ENCODE data around the gene SYT12.

SYT12 gene

GRCh38 chr11:66981976-66982578 is 40.9 kb upstream of the SYT12 start:
- Histone ChIP-seq H3K27ac (ENCODE audit: low read depth, low read length, poor library complexity, severe bottlenecking) (no peak overlapping the region), H3F3A (ENCODE audit: insufficient read depth, low read length) (no peaks in the 10 kb centered on the region), H3K79me2 (ENCODE audit: insufficient read depth, low read length) (no peaks in the 10 kb centered on the region), H3K27me3 (ENCODE audit: insufficient read depth, low read length) (peaks cover 17% of the 10 kb centered on the region; the same call in 1 of the 2 replicates), H4K20me1 (ENCODE audit: insufficient read depth, low read length) (no peaks in the 10 kb centered on the region), H3K9me2 (ENCODE audit: low read depth, low read length) (no peaks in the 10 kb centered on the region), H3K4me1 (ENCODE audit: insufficient read depth, low read length, severe bottlenecking) (no peaks in the 10 kb centered on the region), H3K4me3 (ENCODE audit: low read depth, low read length, poor library complexity, severe bottlenecking) (no peak overlapping the region), H3K4me2 (ENCODE audit: low read length) (no peak overlapping the region), H3K9ac (ENCODE audit: low read length) (no peak overlapping the region), H2AFZ (ENCODE audit: low read length) (no peak overlapping the region), H3K9me3 (ENCODE audit: low read length) (peaks cover 4% of the 10 kb centered on the region; the same call in 1 of the 2 replicates), H3K36me3 (ENCODE audit: insufficient read depth, low read length) (no peaks in the 10 kb centered on the region; the same call in 1 of the 2 replicates)
- TF ChIP-seq CTCF (IDR thresholded peaks at IDR 0.05; ENCODE audit: low read length) (no peak), EZH2 (IDR thresholded peaks at IDR 0.05; ENCODE audit: borderline replicate concordance, low read length) (no peak)

- no peak for TF ChIP-seq EZH2 (IDR thresholded peaks at IDR 0.05; ENCODE audit: borderline replicate concordance, low read length)
- no peak for TF ChIP-seq CTCF (IDR thresholded peaks at IDR 0.05; ENCODE audit: low read length)
- Histone ChIP-seq H3K27ac (ENCODE audit: low read depth, low read length, poor library complexity, severe bottlenecking) (no peak overlapping the region), H3K79me2 (ENCODE audit: insufficient read depth, low read length) (no peaks in the 10 kb centered on the region), H4K20me1 (ENCODE audit: insufficient read depth, low read length) (no peaks in the 10 kb centered on the region), H3K4me1 (ENCODE audit: insufficient read depth, low read length, severe bottlenecking) (no peaks in the 10 kb centered on the region), H3K9me2 (ENCODE audit: low read depth, low read length) (no peaks in the 10 kb centered on the region), H3K9ac (ENCODE audit: low read length) (no peak overlapping the region), H2AFZ (ENCODE audit: low read length) (no peak overlapping the region), H3K4me3 (ENCODE audit: low read depth, low read length, poor library complexity, severe bottlenecking) (no peak overlapping the region), H3K4me2 (ENCODE audit: low read length) (no peak overlapping the region), H3K36me3 (ENCODE audit: insufficient read depth, low read length) (no peaks in the 10 kb centered on the region; the same call in 1 of the 2 replicates), H3K9me3 (ENCODE audit: low read length) (peaks cover 4% of the 10 kb centered on the region; the same call in 1 of the 2 replicates), H3F3A (ENCODE audit: insufficient read depth, low read length) (no peaks in the 10 kb centered on the region), H3K27me3 (ENCODE audit: insufficient read depth, low read length) (peaks cover 17% of the 10 kb centered on the region; the same call in 1 of the 2 replicates)
Observed at GRCh38 chr11:66983275-66983924, 39.5 kb upstream of the SYT12 start.

- H3K9ac ChIP-seq (ENCODE audit: low read length), result no peak overlapping the region
- H3K36me3 ChIP-seq (ENCODE audit: insufficient read depth, low read length), result no peaks in the 10 kb centered on the region
- peaks cover 17% of the 10 kb centered on the region; the same call in 1 of the 2 replicates for H3K27me3 ChIP-seq (ENCODE audit: insufficient read depth, low read length)
- TF ChIP-seq EZH2 (IDR thresholded peaks at IDR 0.05; ENCODE audit: borderline replicate concordance, low read length), result no peak
- TF ChIP-seq CTCF (IDR thresholded peaks at IDR 0.05; ENCODE audit: low read length), result no peak
- H3K4me1 ChIP-seq (ENCODE audit: insufficient read depth, low read length, severe bottlenecking), result no peaks in the 10 kb centered on the region
- H3K9me2 ChIP-seq (ENCODE audit: low read depth, low read length), result no peaks in the 10 kb centered on the region
- H2AFZ ChIP-seq (ENCODE audit: low read length), result no peak overlapping the region
- no peaks in the 10 kb centered on the region for H3F3A ChIP-seq (ENCODE audit: insufficient read depth, low read length)
- H3K27ac ChIP-seq (ENCODE audit: low read depth, low read length, poor library complexity, severe bottlenecking), result no peak overlapping the region
- H3K79me2 ChIP-seq (ENCODE audit: insufficient read depth, low read length), result no peaks in the 10 kb centered on the region
- no peak overlapping the region for H3K4me2 ChIP-seq (ENCODE audit: low read length)
- no peaks in the 10 kb centered on the region for H4K20me1 ChIP-seq (ENCODE audit: insufficient read depth, low read length)
- H3K4me3 ChIP-seq (ENCODE audit: low read depth, low read length, poor library complexity, severe bottlenecking), result no peak overlapping the region
- no peaks in the 10 kb centered on the region for H3K9me3 ChIP-seq (ENCODE audit: low read length)
Observed at GRCh38 chr11:66985508-66986177, 37.3 kb upstream of the SYT12 start.
